ENCODE data around the gene PLAC8. TPM values are rescaled to one million over a fixed set of nuclear protein-coding genes. Genes with fewer than 3 reads are reported as not detected.

The PLAC8 gene
- total RNA-seq, 1 experiment from 2014 or later, result 6.3 TPM

DNA sequence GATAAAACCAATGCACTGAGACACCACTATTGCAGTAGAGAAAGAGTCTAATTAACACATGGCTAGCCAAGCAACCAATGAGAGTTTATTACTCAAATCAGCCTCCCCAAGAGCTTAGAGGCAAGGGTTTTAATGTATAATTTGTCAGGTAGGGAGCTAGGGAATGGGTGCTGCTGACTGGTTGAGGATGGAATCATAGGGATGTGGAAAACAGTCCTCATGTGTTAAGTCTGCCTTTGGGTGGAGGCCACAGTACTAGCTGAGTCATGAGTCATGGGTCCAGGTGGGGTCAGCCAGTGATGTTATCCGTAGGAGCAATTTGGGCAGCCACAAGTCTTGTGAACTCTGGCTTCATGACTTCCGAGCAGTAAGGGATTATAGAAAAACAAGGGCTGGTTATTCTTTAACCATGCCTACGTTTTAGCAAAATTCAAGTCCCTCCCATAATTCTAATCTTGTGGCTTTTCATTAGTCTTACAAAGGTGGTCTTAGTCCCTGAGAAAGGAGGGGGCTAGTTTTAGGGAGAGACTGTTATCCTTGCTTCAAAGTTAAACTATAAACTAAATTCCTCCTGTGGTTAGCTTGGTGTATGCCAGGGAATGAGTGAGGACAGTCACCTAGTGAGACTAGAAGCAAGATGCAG, 25.1 kb upstream of the PLAC8 start:
- no TSS peak for BruUV-seq (replicated peaks)
- intact Hi-C loops (cut with micrococcal nuclease; ENCODE audit: unreplicated experiment), result no loop called here
- DNase-seq, result peak; percentile 17
- CTCF ChIA-PET, result no interaction called here
- Mint-ChIP-seq H3K36me3 (ENCODE audit: insufficient read depth, unreplicated experiment) (no peaks in the 10 kb centered on the region), H3K27ac (ENCODE audit: unreplicated experiment) (no peak overlapping the region), H3K27me3 (ENCODE audit: unreplicated experiment) (no peaks in the 10 kb centered on the region), H3K4me3 (ENCODE audit: low read depth, unreplicated experiment) (no peak overlapping the region), H3K9me3 (ENCODE audit: low read depth, unreplicated experiment) (peaks cover 12% of the 10 kb centered on the region), H3K4me1 (ENCODE audit: low read depth, unreplicated experiment) (no peaks in the 10 kb centered on the region)
- TF ChIP-seq CTCF (IDR thresholded peaks at IDR 0.05; ENCODE audit: unreplicated experiment), result no peak

DNA sequence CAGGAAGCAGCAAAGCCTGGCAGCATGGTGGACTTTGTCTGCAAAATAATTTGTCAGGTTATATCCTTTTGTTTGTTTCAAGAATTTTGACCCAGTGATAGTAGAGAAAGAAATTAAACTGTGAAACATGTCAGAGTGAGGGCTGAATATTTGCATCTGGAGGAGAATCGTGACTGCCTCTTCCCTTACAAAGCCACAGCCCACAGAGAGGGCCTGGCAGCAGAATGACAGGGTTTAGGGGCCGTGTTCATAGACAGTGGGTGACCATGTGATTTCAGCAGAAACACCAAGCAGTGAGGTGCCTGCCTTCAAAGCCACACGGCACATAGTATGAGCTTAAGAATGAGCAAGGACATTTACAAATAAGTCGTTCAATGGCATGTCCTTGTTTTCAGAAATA, 24.4 kb upstream of the PLAC8 start:
- Mint-ChIP-seq H3K27ac (ENCODE audit: unreplicated experiment) (no peak overlapping the region), H3K4me1 (ENCODE audit: low read depth, unreplicated experiment) (no peaks in the 10 kb centered on the region), H3K4me3 (ENCODE audit: low read depth, unreplicated experiment) (no peak overlapping the region), H3K36me3 (ENCODE audit: insufficient read depth, unreplicated experiment) (no peaks in the 10 kb centered on the region), H3K9me3 (ENCODE audit: low read depth, unreplicated experiment) (peaks cover 12% of the 10 kb centered on the region), H3K27me3 (ENCODE audit: unreplicated experiment) (no peaks in the 10 kb centered on the region)
- no TSS peak for BruUV-seq (replicated peaks)
- DNase-seq, result no peak
- CTCF ChIA-PET, result no interaction called here
- no peak for TF ChIP-seq CTCF (IDR thresholded peaks at IDR 0.05; ENCODE audit: unreplicated experiment)
- intact Hi-C loops (cut with micrococcal nuclease; ENCODE audit: unreplicated experiment), result no loop called here

DNA sequence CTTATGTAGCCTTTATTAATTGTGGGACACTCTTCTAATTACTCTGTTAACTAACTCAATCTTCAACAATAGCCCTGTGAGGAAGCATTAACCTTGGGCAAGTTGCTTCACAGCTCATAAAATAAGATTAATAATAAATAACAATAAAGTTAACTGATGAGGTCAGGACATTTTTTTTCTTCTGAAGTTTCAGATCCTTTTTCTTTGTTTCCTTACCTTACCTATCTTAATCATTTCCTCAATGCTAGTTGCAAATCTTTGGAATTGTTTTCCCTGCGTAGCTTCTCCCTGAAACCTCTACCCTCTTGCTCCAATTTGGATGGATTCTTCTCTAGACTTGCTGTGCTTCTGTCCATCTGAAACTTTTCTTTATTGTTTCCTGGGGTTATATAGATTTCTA, 17.5 kb upstream of the PLAC8 start:
- no peak for TF ChIP-seq CTCF (IDR thresholded peaks at IDR 0.05; ENCODE audit: unreplicated experiment)
- Mint-ChIP-seq H3K9me3 (ENCODE audit: low read depth, unreplicated experiment) (peaks cover 7% of the 10 kb centered on the region), H3K4me3 (ENCODE audit: low read depth, unreplicated experiment) (no peak overlapping the region), H3K27me3 (ENCODE audit: unreplicated experiment) (no peaks in the 10 kb centered on the region), H3K4me1 (ENCODE audit: low read depth, unreplicated experiment) (peaks cover 6% of the 10 kb centered on the region), H3K27ac (ENCODE audit: unreplicated experiment) (no peak overlapping the region), H3K36me3 (ENCODE audit: insufficient read depth, unreplicated experiment) (no peaks in the 10 kb centered on the region)
- BruUV-seq (replicated peaks), result no TSS peak
- no peak for DNase-seq
- CTCF ChIA-PET, result no interaction called here
- intact Hi-C loops (cut with micrococcal nuclease; ENCODE audit: unreplicated experiment), result no loop called here

GRCh38 chr4:83129264-83129663, 14.7 kb upstream of the PLAC8 start:
- intact Hi-C loops (cut with micrococcal nuclease; ENCODE audit: unreplicated experiment), result no loop called here
- DNase-seq, result no peak
- Mint-ChIP-seq H3K4me3 (ENCODE audit: low read depth, unreplicated experiment) (no peak overlapping the region), H3K4me1 (ENCODE audit: low read depth, unreplicated experiment) (peaks cover 6% of the 10 kb centered on the region), H3K27ac (ENCODE audit: unreplicated experiment) (no peak overlapping the region), H3K27me3 (ENCODE audit: unreplicated experiment) (no peaks in the 10 kb centered on the region), H3K9me3 (ENCODE audit: low read depth, unreplicated experiment) (peaks cover 5% of the 10 kb centered on the region), H3K36me3 (ENCODE audit: insufficient read depth, unreplicated experiment) (no peaks in the 10 kb centered on the region)
- no peak for TF ChIP-seq CTCF (IDR thresholded peaks at IDR 0.05; ENCODE audit: unreplicated experiment)
- BruUV-seq (replicated peaks), result no TSS peak
- CTCF ChIA-PET, result no interaction called here

All from Calu3 (cell line).